Liver (tissue), 3 donors: ENCODE results near the gene CD101.

Experiments
- CTCF ChIP-seq: fragments of 150-350 bp; IDR thresholded peaks from 2 replicates; pipeline ENCODE4 v1.5.1; 2017; ENCODE audit warnings: improper control_type of control experiment, low read depth, low read length; ENCODE audit not compliant: missing input control
- GABPA ChIP-seq, 2 donors: IDR thresholded peaks in 1 of 2; conservative IDR thresholded peaks in 1 of 2; 2 replicates each; pipeline ENCODE4 v1.6.1; 2016; ENCODE audit warnings: antibody characterized with exemption in 2 of 2, mild to moderate bottlenecking in 1 of 2, moderate library complexity in 1 of 2
- donor health status: healthy.
- donor health status: healthy.

- no peak for TF ChIP-seq CTCF
- no peak for TF ChIP-seq GABPA (IDR thresholded peaks at IDR 0.05 in 1 of 2, conservative IDR thresholded peaks at IDR 0.05 in 1 of 2)
Observed at GRCh38 chr1:116981521-116982037, 20.0 kb upstream of the CD101 start.
